ENCODE data around the gene STK38L.

DNA sequence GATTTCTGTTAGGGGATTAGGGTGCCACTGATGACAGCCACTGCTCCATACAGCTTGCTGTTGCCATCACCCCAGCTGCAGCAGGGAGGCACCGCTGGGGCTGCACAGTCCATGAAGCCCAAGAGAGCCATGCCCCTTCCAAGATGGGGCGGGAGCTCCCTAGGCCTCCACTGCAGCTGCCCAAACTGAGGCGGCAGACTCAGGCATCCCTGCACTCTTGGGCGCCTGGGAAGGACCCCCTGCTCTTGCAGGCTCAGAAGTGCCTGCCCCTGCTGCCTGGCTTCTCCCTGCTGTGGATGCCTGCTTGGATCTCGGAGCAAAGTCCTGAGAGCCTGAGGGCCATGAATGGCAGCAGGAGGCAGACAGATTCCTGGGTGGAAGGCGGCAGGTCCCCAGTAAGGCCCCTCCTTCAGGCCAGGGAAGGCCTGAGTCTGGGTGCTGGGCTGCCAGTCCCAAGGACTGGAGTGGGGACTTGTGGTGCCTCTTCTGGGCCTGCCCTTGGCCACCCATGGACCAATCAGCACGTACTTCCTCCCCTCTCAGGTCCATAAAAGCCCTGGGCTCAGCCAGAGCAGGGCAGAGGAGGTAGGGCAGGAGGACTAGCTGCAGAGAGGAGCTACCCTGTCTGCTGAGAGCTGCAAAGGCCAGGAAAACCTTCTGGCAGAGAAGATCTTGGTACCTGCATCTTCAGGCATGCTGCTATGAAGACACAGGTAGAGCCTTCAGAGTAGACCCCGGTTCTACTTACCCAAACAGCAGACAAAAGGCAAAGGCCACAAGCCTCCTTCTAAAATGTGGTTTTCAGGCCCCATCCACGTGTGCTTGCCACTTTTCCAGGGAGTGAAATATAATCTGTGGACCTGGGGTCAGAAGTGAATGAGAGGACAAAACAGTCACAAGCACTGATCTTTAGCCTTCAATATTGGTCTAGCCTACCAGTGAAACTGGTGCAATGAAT, 30.0 kb upstream of the STK38L start:
- no peak for TF ChIP-seq POLR2A (IDR thresholded peaks at IDR 0.05)
- TF ChIP-seq, protein P1, sequence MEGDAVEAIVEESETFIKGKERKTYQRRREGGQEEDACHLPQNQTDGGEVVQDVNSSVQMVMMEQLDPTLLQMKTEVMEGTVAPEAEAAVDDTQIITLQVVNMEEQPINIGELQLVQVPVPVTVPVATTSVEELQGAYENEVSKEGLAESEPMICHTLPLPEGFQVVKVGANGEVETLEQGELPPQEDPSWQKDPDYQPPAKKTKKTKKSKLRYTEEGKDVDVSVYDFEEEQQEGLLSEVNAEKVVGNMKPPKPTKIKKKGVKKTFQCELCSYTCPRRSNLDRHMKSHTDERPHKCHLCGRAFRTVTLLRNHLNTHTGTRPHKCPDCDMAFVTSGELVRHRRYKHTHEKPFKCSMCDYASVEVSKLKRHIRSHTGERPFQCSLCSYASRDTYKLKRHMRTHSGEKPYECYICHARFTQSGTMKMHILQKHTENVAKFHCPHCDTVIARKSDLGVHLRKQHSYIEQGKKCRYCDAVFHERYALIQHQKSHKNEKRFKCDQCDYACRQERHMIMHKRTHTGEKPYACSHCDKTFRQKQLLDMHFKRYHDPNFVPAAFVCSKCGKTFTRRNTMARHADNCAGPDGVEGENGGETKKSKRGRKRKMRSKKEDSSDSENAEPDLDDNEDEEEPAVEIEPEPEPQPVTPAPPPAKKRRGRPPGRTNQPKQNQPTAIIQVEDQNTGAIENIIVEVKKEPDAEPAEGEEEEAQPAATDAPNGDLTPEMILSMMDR (IDR thresholded peaks at IDR 0.05), result no peak
